H9 (cell line): ENCODE results near the gene C3orf20. TPM values are rescaled to one million over a fixed set of nuclear protein-coding genes. Genes with fewer than 3 reads are reported as not detected.

Experiments
- DNase-seq: peaks from one replicate; pipeline ENCODE4 v3.0.0-alpha.2; 2017
- H2AFZ ChIP-seq: one replicate; pipeline ENCODE4 v1.6.1; 2013; ENCODE audit warnings: mild to moderate bottlenecking, low read length, control low read depth, moderate library complexity
- H2AK5ac ChIP-seq: 2 replicates; pipeline ENCODE4 v1.6.1; 2013; ENCODE audit warnings: low read length, control low read depth, mixed read lengths; ENCODE audit not compliant: insufficient read length
- H2BK120ac ChIP-seq: one replicate; pipeline ENCODE4 v1.6.1; 2013; ENCODE audit warnings: low read depth, mild to moderate bottlenecking, low read length, control low read depth, inconsistent platforms; ENCODE audit not compliant: poor library complexity, severe bottlenecking
- H2BK12ac ChIP-seq: 2 replicates; pipeline ENCODE4 v1.6.1; 2013; ENCODE audit warnings: low read length, control low read depth, mixed read lengths, low read depth; ENCODE audit not compliant: insufficient read length
- H2BK15ac ChIP-seq: 2 replicates; pipeline ENCODE4 v1.6.1; 2013; ENCODE audit warnings: low read depth, low read length, control low read depth
- H2BK20ac ChIP-seq: one replicate; pipeline ENCODE4 v1.6.1; 2013; ENCODE audit warnings: low read depth, mild to moderate bottlenecking, low read length, control low read depth, inconsistent platforms; ENCODE audit not compliant: poor library complexity, severe bottlenecking
- H2BK5ac ChIP-seq: 2 replicates; pipeline ENCODE4 v1.6.1; 2013; ENCODE audit warnings: low read length, control low read depth, mixed read lengths; ENCODE audit not compliant: insufficient read length
- H3K14ac ChIP-seq: 2 replicates; pipeline ENCODE4 v1.6.1; 2013; ENCODE audit warnings: low read length, control low read depth; ENCODE audit not compliant: insufficient read depth
- H3K18ac ChIP-seq: 2 replicates; pipeline ENCODE4 v1.6.1; 2013; ENCODE audit warnings: low read depth, mild to moderate bottlenecking, mixed read lengths, low read length, control low read depth; ENCODE audit not compliant: insufficient read length
- H3K23ac ChIP-seq: 2 replicates; pipeline ENCODE4 v1.6.1; 2013; ENCODE audit warnings: low read length, control low read depth, mixed read lengths, low read depth; ENCODE audit not compliant: insufficient read length
- H3K23me2 ChIP-seq: 2 replicates; pipeline ENCODE4 v1.6.1; 2013; ENCODE audit warnings: low read depth, mild to moderate bottlenecking, mixed read lengths, low read length, control low read depth; ENCODE audit not compliant: insufficient read length, poor library complexity, severe bottlenecking
- H3K27ac ChIP-seq: 2 replicates; pipeline ENCODE4 v1.5.1; 2013; ENCODE audit warnings: low read length, control low read depth, mixed read lengths, low read depth; ENCODE audit not compliant: insufficient read length
- H3K27me3 ChIP-seq: 2 replicates; pipeline ENCODE4 v1.6.1; 2013; ENCODE audit warnings: low read length, control low read depth, inconsistent platforms; ENCODE audit not compliant: insufficient read depth
- H3K4ac ChIP-seq: 2 replicates; pipeline ENCODE4 v1.6.1; 2013; ENCODE audit warnings: low read depth, mild to moderate bottlenecking, control low read depth, inconsistent platforms, low read length, moderate library complexity
- H3K4me1 ChIP-seq: 2 replicates; pipeline ENCODE4 v1.6.1; 2013; ENCODE audit warnings: low read length, control low read depth, inconsistent platforms; ENCODE audit not compliant: insufficient read depth
- H3K4me2 ChIP-seq: 2 replicates; pipeline ENCODE4 v1.6.1; 2013; ENCODE audit warnings: low read length, control low read depth, mixed read lengths; ENCODE audit not compliant: insufficient read length, insufficient read depth
- H3K56ac ChIP-seq: 2 replicates; pipeline ENCODE4 v1.6.1; 2013; ENCODE audit warnings: low read depth, mild to moderate bottlenecking, mixed read lengths, low read length, control low read depth; ENCODE audit not compliant: insufficient read length
- H3K79me1 ChIP-seq: 2 replicates; pipeline ENCODE4 v1.6.1; 2013; ENCODE audit warnings: low read depth, mild to moderate bottlenecking, moderate library complexity, low read length, control low read depth, inconsistent platforms; ENCODE audit not compliant: insufficient read depth, poor library complexity, severe bottlenecking
- H3K79me2 ChIP-seq: 2 replicates; pipeline ENCODE4 v1.6.1; 2013; ENCODE audit warnings: low read length, control low read depth, inconsistent platforms; ENCODE audit not compliant: insufficient read depth
- H3K9ac ChIP-seq: 2 replicates; pipeline ENCODE4 v1.6.1; 2013; ENCODE audit warnings: low read length, control low read depth, mixed read lengths; ENCODE audit not compliant: insufficient read length; ENCODE audit errors: extremely low read depth
- H3K9me3 ChIP-seq: one replicate; pipeline ENCODE4 v1.6.1; 2013; ENCODE audit warnings: low read depth, low read length, inconsistent platforms; ENCODE audit not compliant: control insufficient read depth
- H3T11ph ChIP-seq: one replicate; pipeline ENCODE4 v1.6.1; 2013; ENCODE audit warnings: mild to moderate bottlenecking, low read length, control low read depth, inconsistent platforms
- H4K20me1 ChIP-seq: one replicate; pipeline ENCODE4 v1.6.1; 2013; ENCODE audit not compliant: control insufficient read depth, insufficient read length, insufficient read depth
- H4K5ac ChIP-seq: 2 replicates; pipeline ENCODE4 v1.6.1; 2013; ENCODE audit warnings: low read depth, mild to moderate bottlenecking, mixed read lengths, low read length, control low read depth; ENCODE audit not compliant: insufficient read length
- H4K8ac ChIP-seq: replicated peaks from 2 replicates; pipeline ENCODE4 v1.6.1; 2013; ENCODE audit warnings: low read length, control low read depth, mixed read lengths, low read depth; ENCODE audit not compliant: insufficient read length
- H4K91ac ChIP-seq: 2 replicates; pipeline ENCODE4 v1.6.1; 2013; ENCODE audit warnings: low read depth, mild to moderate bottlenecking, moderate library complexity, mixed read lengths, low read length, control low read depth; ENCODE audit not compliant: insufficient read length
- H3K27ac Mint-ChIP-seq, 3 experiments: 2 replicates in 2 of 3; 3 replicates in 1 of 3; pipeline ENCODE4 v1.8.0; 2020 to 2021; ENCODE audit warnings: mixed read lengths in 3 of 3, mild to moderate bottlenecking in 1 of 3, moderate library complexity in 1 of 3
- H3K27me3 Mint-ChIP-seq: 2 replicates; pipeline ENCODE4 v1.8.0; 2021; ENCODE audit warnings: low read depth, mild to moderate bottlenecking, moderate library complexity, mixed read lengths
- H3K36me3 Mint-ChIP-seq, 3 experiments: 2 replicates in 2 of 3; 3 replicates in 1 of 3; pipeline ENCODE4 v1.8.0; 2020 to 2021; ENCODE audit warnings: low read depth in 3 of 3, mixed read lengths in 3 of 3; ENCODE audit not compliant: insufficient read depth in 1 of 3
- H3K4me1 Mint-ChIP-seq, 2 experiments: 2 replicates each; pipeline ENCODE4 v1.8.0; 2020; ENCODE audit warnings: mixed read lengths in 2 of 2
- H3K4me3 Mint-ChIP-seq, 2 experiments: 2 replicates in 1 of 2; 3 replicates in 1 of 2; pipeline ENCODE4 v1.8.0; 2020 to 2021; ENCODE audit warnings: mild to moderate bottlenecking in 2 of 2, mixed read lengths in 2 of 2, moderate library complexity in 1 of 2
- H3K9me3 Mint-ChIP-seq, 2 experiments: 2 replicates in 1 of 2; 3 replicates in 1 of 2; pipeline ENCODE4 v1.8.0; 2020; ENCODE audit warnings: mild to moderate bottlenecking in 2 of 2, mixed read lengths in 2 of 2, moderate library complexity in 1 of 2
- CTCF ChIP-seq: fragments of 200-600 bp; sonication (generic); conservative IDR thresholded peaks from 3 replicates; pipeline ENCODE4 v1.8.0; 2021; ENCODE audit warnings: antibody characterized with exemption, mild to moderate bottlenecking
- WGBS: extraction: QIAGEN DNeasy Blood & Tissue Kit; methylation state at CpG from one replicate; pipeline ENCODE4 v1.1.7; 2013; ENCODE audit warnings: missing lambda C conversion rate, low lambda C conversion rate, mixed read lengths; ENCODE audit not compliant: insufficient read length; ENCODE audit errors: extremely low coverage; 5-methylcytosine and 5-hydroxymethylcytosine counted together
- total RNA-seq: library from RNA; stranded (reverse); gene quantifications from 2 replicates; pipeline ENCODE4 v1.2.1, GENCODE V29; 2021

C3orf20 gene
- total RNA-seq, 1 experiment from 2014 or later, result not detected

- H4K91ac ChIP-seq, result no peak overlapping the region
- no CpG with 5 or more reads among the region's 6 CpGs for WGBS
- H2BK20ac ChIP-seq, result no peak overlapping the region
- no peak overlapping the region for H3K18ac ChIP-seq
- no peak overlapping the region for H2BK5ac ChIP-seq
- no peak overlapping the region for H3K56ac ChIP-seq
- no peak overlapping the region for H3K4me2 ChIP-seq
- no peaks in the 10 kb centered on the region for H3K79me1 ChIP-seq
- DNase-seq, result no peak
- peaks cover 8% of the 10 kb centered on the region for H3K27me3 Mint-ChIP-seq
- H3K4ac ChIP-seq, result no peak overlapping the region
- H3K27ac Mint-ChIP-seq, result no peak overlapping the region
- H3K23ac ChIP-seq, result no peak overlapping the region
- H3K79me2 ChIP-seq, result no peaks in the 10 kb centered on the region
- H2AFZ ChIP-seq, result no peak overlapping the region
- no peak overlapping the region for H2AK5ac ChIP-seq
- no peak overlapping the region for H3K14ac ChIP-seq
- no peaks in the 10 kb centered on the region; a peak in 1 of 7 replicates for H3K36me3 Mint-ChIP-seq
- no peaks in the 10 kb centered on the region for H3K27me3 ChIP-seq
- H3K23me2 ChIP-seq, result no peaks in the 10 kb centered on the region
- no peak overlapping the region for H4K8ac ChIP-seq
- no peak overlapping the region for H2BK120ac ChIP-seq
- H4K20me1 ChIP-seq, result no peaks in the 10 kb centered on the region
- H3K9me3 Mint-ChIP-seq, result no peaks in the 10 kb centered on the region
- TF ChIP-seq CTCF, result no peak
- H2BK15ac ChIP-seq, result no peak overlapping the region
- peaks cover 19 to 27% of the 10 kb centered on the region in 2 experiments for H3K4me1 Mint-ChIP-seq
- no peaks in the 10 kb centered on the region for H3K9me3 ChIP-seq
- no peak overlapping the region for H3K27ac ChIP-seq
- H3K4me1 ChIP-seq, result no peaks in the 10 kb centered on the region; the same call in 1 of the 2 replicates
- H3T11ph ChIP-seq, result no peak overlapping the region
- H4K5ac ChIP-seq, result no peak overlapping the region
- H3K4me3 Mint-ChIP-seq, result no peak overlapping the region
- H2BK12ac ChIP-seq, result no peak overlapping the region
- no peak overlapping the region for H3K9ac ChIP-seq
These were observed 49.5 kb upstream of the C3orf20 start for GRCh38 chr3:14625443-14625842.
